Measurements from ENCODE around the gene BBOX1. TPM values are rescaled to one million over a fixed set of nuclear protein-coding genes. Genes with fewer than 3 reads are reported as not detected.
"Not testable (repeated sequence)": the region's sequence is repeated elsewhere in the genome, so short reads cannot be mapped to it uniquely, and the experiment has no call there.

The BBOX1 gene
- total RNA-seq, 4 donors from 2014 or later, result 0.22 to 0.84 TPM; not detected in 2

DNA sequence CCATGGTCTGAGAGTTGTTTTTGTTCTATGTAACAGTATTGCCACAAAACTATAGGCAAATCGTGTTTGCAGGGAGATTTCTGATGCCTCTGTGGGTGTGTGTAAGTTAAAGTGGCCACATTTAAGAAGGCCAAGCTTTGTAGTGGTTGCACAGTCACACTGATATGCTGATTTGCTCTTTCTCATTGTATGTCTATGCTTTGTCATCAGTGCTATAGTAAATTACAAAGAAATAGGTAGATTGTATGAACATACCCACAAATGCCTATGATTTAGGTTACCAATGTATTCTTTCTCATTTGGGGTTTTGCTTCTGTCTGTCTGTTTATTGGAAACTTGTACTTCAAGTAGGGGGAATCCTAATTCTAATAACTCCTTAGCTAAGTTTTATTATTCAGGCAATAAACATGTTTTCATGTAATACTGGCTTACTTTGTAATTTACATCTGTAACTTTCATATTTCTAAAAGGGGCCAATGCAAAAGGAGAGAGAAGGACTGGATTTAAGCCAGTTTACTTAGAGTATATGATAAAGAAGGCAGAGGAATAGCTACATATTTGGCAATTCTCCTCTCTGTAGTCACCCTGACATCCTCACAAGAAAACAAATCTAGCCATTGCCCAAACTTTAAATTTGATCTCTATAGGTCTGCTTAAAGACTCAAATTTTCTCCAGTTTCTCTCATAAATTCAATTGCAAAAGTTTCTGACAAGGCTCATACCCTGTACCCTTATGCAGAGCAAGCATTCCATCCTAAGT is 44.7 kb upstream of the BBOX1 start:
- no peak for DNase-seq (ENCODE audit: low spot score in 2 of 2)
- H3K9me3 ChIP-seq, result no peaks in the 10 kb centered on the region
- H3K27me3 ChIP-seq, result no peaks in the 10 kb centered on the region
- TF ChIP-seq, protein P1, sequence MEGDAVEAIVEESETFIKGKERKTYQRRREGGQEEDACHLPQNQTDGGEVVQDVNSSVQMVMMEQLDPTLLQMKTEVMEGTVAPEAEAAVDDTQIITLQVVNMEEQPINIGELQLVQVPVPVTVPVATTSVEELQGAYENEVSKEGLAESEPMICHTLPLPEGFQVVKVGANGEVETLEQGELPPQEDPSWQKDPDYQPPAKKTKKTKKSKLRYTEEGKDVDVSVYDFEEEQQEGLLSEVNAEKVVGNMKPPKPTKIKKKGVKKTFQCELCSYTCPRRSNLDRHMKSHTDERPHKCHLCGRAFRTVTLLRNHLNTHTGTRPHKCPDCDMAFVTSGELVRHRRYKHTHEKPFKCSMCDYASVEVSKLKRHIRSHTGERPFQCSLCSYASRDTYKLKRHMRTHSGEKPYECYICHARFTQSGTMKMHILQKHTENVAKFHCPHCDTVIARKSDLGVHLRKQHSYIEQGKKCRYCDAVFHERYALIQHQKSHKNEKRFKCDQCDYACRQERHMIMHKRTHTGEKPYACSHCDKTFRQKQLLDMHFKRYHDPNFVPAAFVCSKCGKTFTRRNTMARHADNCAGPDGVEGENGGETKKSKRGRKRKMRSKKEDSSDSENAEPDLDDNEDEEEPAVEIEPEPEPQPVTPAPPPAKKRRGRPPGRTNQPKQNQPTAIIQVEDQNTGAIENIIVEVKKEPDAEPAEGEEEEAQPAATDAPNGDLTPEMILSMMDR (IDR thresholded peaks at IDR 0.05), result no peak
- TF ChIP-seq EP300 (IDR thresholded peaks at IDR 0.05) (no peak), POLR2A (IDR thresholded peaks at IDR 0.05) (no peak)
- WGBS, 2 donors, result 7 to 36% methylated on average over 1 of the region's 1 CpG
- peaks cover 0 to 25% (median 8%) of the 10 kb centered on the region in 4 donors for H3K4me1 ChIP-seq
- H3K4me3 ChIP-seq, result peak overlapping the region; percentile 41 to 63 (median 51)
- H3K27ac ChIP-seq, result peak overlapping the region; percentile 54 to 92 (median 85)
- no peaks in the 10 kb centered on the region for H3K36me3 ChIP-seq

DNA sequence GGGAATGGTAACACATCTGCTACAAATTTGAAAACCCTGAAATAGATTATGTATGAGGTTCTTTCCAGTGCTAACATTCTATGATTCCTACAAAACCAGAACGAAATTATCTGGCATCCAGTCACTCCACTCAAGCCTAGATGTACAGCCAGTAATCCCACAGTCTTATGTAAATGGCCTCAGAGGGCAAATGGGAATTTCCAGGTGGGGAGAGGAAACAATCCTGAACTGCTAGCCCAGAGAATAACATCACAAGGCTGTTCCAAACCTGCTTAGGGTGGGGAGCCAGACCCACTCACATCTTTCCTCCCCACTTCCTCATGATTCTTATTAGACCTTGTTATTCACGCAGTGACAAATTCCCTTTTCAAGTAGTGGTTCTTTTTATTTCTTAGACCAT is 43.2 kb upstream of the BBOX1 start:
- Histone ChIP-seq H3K4me1 (peaks cover 0 to 18% (median 5%) of the 10 kb centered on the region in 4 donors), H3K36me3 (no peaks in the 10 kb centered on the region), H3K27ac (peak overlapping the region in 3 of 4 donors; percentile 54 to 92 (median 90)), H3K27me3 (no peaks in the 10 kb centered on the region), H3K4me3 (peak overlapping the region in 3 of 4 donors; percentile 12 to 63 (median 41)), H3K9me3 (no peaks in the 10 kb centered on the region)
- no peak for TF ChIP-seq POLR2A (IDR thresholded peaks at IDR 0.05)
- TF ChIP-seq EP300 (IDR thresholded peaks at IDR 0.05), result peak in 1 of 2 donors; percentile 44
- WGBS, 2 donors, result 50 to 53% methylated on average over 2 of the region's 2 CpGs
- DNase-seq (ENCODE audit: low spot score in 2 of 2), result no peak

DNA sequence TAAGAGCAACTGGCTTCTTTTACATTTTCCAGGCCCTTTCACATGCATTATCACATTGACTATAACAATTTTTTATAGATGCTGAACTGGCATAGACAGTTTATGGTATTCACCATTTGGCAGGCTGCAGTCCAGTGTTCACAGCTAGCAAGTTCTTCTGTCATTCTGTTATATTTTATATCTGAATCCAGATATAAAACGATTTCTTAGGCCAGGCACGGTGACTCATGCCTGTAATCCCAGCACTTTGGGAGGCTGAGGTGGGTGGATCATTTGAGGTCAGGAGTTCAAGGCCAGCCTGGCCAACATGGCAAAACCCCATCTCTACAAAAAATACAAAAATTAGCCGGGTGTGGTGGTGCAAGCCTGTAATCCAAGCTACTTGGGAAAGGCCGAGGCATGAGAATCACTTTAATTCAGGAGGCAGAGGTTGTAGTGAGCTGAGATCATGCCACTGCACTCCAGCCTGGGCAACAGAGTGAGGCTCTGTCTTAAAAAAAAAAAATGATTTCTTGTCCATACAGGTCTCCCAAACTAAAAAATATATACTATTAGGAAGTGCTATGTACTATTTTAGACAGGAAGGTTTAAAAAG is 39.4 kb upstream of the BBOX1 start:
- H3K27me3 ChIP-seq; H3K4me3 ChIP-seq; H3K4me1 ChIP-seq; DNase-seq (ENCODE audit: low spot score in 2 of 2); H3K36me3 ChIP-seq; H3K9me3 ChIP-seq: not testable (repeated sequence)
- peak in 1 of 2 donors; percentile 30 for TF ChIP-seq EP300 (IDR thresholded peaks at IDR 0.05)
- 45 to 46% methylated on average over 4 of the region's 4 CpGs for WGBS, 2 donors
- H3K27ac ChIP-seq, result peak overlapping the region in 3 of 4 donors; percentile 21 to 49 (median 32)

DNA sequence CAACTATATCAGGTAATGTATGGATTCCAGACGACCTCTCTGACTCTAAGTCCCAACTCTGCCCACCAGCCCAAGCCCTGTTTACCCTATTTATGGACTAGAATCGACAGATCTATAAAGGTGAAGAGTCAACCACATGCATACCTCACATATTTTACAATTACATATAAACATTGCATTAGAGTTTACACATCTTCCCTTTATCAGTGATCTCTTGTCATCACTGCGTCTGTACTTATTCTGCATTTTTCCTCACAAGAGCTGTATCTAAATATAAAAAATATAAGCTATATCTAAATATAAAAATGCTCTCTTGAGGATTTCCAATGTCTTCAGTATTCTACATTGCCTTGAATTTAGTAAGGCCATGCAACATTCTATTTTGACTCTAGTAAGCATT is 38.2 kb upstream of the BBOX1 start:
- H3K27me3 ChIP-seq, result no peaks in the 10 kb centered on the region
- peaks cover 0 to 7% (median 0%) of the 10 kb centered on the region in 4 donors for H3K4me1 ChIP-seq
- no peak overlapping the region for H3K27ac ChIP-seq
- no peaks in the 10 kb centered on the region for H3K36me3 ChIP-seq
- DNase-seq (ENCODE audit: low spot score in 2 of 2), result no peak
- TF ChIP-seq EP300 (IDR thresholded peaks at IDR 0.05) (no peak), POLR2A (IDR thresholded peaks at IDR 0.05) (no peak)
- TF ChIP-seq, protein P1 (IDR thresholded peaks at IDR 0.05), result no peak
- no peak overlapping the region for H3K4me3 ChIP-seq
- no peaks in the 10 kb centered on the region for H3K9me3 ChIP-seq
- 68 to 73% methylated on average over 3 of the region's 3 CpGs for WGBS, 2 donors

DNA sequence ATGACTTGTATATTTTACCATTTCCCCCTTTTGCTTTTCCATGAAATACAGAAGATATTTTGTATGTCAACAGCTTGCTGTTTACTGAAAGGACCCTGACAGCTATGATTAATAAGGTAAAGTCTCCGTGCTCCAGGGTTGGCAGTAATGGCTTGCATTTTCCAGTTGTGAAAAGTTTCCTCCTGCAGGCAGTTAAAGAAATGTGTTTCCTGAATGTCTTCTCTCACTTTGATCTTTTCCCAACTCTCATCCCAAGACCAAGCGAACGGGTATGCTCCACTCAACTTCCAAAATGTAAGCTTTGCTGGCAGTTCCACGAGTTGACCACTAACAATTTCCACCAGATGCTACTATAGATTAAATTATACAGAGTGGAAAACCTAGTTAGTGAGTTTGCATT is 37.8 kb upstream of the BBOX1 start:
- Histone ChIP-seq H3K27ac (no peak overlapping the region), H3K9me3 (no peaks in the 10 kb centered on the region), H3K4me1 (peaks cover 0 to 7% (median 0%) of the 10 kb centered on the region in 4 donors), H3K4me3 (no peak overlapping the region), H3K36me3 (no peaks in the 10 kb centered on the region), H3K27me3 (no peaks in the 10 kb centered on the region)
- TF ChIP-seq, protein P1 (IDR thresholded peaks at IDR 0.05), result no peak
- no peak for DNase-seq (ENCODE audit: low spot score in 2 of 2)
- 67 to 68% methylated on average over 4 of the region's 4 CpGs for WGBS, 2 donors

DNA sequence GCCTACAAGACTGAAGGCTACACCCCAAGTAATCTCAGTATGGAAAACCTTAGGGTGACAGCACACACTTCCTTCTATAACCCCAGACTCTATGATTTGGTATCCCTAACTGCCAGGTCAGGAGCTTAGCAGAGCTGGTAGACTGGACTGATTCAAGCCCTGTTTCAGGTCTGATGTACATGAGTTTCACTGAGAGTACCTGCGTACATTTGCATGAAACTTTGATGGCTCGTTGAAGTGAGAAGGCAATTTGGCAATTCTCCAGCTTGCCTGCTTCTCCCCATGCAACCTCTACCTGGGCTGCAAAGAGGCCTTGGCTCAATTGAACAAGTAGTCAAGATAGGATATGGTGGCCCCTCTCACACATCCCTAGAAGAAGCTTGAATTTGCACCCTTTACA is 36.5 kb upstream of the BBOX1 start:
- TF ChIP-seq EP300 (IDR thresholded peaks at IDR 0.05) (no peak), POLR2A (IDR thresholded peaks at IDR 0.05) (no peak)
- TF ChIP-seq, protein P1 (IDR thresholded peaks at IDR 0.05), result no peak
- 90 to 97% methylated on average over 2 of the region's 2 CpGs for WGBS, 2 donors
- H3K4me3 ChIP-seq, result no peak overlapping the region
- H3K27me3 ChIP-seq, result no peaks in the 10 kb centered on the region
- no peaks in the 10 kb centered on the region for H3K9me3 ChIP-seq
- H3K4me1 ChIP-seq, result peaks cover 0 to 7% (median 0%) of the 10 kb centered on the region in 4 donors
- DNase-seq (ENCODE audit: low spot score in 2 of 2), result no peak
- H3K27ac ChIP-seq, result no peak overlapping the region
- H3K36me3 ChIP-seq, result no peaks in the 10 kb centered on the region

Measured in tibial nerve (tissue), 4 donors.